ENCODE measurements around the gene KIN. TPM values are rescaled to one million over a fixed set of nuclear protein-coding genes. Genes with fewer than 3 reads are reported as not detected.
"Not testable (repeated sequence)": the region's sequence is repeated elsewhere in the genome, so short reads cannot be mapped to it uniquely, and the experiment has no call there.

The KIN gene
- total RNA-seq, 1 donor from 2014 or later = 14.2 TPM

DNA sequence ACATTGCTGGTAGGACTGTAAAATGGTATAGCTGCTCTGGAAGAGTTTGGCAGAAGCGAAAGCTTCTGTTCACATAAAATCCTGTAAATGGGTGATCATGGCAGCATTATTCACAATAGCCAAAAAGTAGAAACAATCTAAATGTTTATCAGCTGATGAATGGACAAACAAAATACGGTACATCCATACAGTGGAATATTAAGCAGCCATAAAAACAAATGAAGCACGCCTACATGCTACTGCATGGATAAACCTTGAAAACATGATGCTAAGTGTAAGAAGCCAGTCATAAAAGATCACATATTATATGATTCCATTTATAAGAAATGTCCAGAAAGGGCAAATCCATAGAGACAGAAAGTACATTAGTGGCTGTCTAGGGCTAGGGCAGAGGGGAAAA is 32.7 kb downstream of the KIN start:
- H3K27ac Mint-ChIP-seq (ENCODE audit: unreplicated experiment) = no peak overlapping the region
- no peak for DNase-seq (ENCODE audit: low spot score)

DNA sequence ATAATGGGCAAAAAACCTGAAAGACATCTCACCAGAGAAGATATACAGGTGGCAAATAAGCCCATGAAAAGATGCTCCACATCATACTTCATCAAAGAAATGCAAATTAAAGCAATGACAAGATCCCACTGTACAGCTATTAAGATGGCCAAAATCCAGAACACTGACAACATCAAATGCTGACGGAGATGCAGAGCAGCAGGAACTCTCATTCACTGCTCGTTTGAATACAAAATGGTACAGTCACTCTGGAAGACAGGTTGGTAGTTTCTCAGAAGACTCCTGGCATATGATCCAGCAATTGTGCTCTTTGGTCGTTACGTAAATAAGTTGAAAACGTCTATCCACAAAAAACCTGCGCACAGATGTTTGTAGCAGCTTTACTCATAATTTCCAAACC is 35.5 kb downstream of the KIN start:
- no peaks in the 10 kb centered on the region for H3K27me3 Mint-ChIP-seq (ENCODE audit: low read depth)
- H3K9me3 Mint-ChIP-seq (ENCODE audit: low read depth) = no peaks in the 10 kb centered on the region
- no peak overlapping the region for H3K4me3 Mint-ChIP-seq (ENCODE audit: unreplicated experiment)
- H3K4me1 Mint-ChIP-seq (ENCODE audit: low read depth) = no peaks in the 10 kb centered on the region
- H3K27ac Mint-ChIP-seq (ENCODE audit: unreplicated experiment) = no peak overlapping the region
- DNase-seq (ENCODE audit: low spot score) = no peak
- peaks cover 32% of the 10 kb centered on the region for H3K36me3 Mint-ChIP-seq (ENCODE audit: low read depth)
- TF ChIP-seq, protein P1, sequence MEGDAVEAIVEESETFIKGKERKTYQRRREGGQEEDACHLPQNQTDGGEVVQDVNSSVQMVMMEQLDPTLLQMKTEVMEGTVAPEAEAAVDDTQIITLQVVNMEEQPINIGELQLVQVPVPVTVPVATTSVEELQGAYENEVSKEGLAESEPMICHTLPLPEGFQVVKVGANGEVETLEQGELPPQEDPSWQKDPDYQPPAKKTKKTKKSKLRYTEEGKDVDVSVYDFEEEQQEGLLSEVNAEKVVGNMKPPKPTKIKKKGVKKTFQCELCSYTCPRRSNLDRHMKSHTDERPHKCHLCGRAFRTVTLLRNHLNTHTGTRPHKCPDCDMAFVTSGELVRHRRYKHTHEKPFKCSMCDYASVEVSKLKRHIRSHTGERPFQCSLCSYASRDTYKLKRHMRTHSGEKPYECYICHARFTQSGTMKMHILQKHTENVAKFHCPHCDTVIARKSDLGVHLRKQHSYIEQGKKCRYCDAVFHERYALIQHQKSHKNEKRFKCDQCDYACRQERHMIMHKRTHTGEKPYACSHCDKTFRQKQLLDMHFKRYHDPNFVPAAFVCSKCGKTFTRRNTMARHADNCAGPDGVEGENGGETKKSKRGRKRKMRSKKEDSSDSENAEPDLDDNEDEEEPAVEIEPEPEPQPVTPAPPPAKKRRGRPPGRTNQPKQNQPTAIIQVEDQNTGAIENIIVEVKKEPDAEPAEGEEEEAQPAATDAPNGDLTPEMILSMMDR (IDR thresholded peaks at IDR 0.05) = no peak

More for the DNA sequence above, 32.7 kb downstream of the KIN start:
- Mint-ChIP-seq H3K36me3 (ENCODE audit: low read depth) (peaks cover 42% of the 10 kb centered on the region), H3K4me3 (ENCODE audit: unreplicated experiment) (no peak overlapping the region), H3K9me3 (ENCODE audit: low read depth) (no peaks in the 10 kb centered on the region), H3K4me1 (ENCODE audit: low read depth) (no peaks in the 10 kb centered on the region), H3K27me3 (ENCODE audit: low read depth) (no peaks in the 10 kb centered on the region)
- TF ChIP-seq, protein P1 (IDR thresholded peaks at IDR 0.05) = no peak

DNA sequence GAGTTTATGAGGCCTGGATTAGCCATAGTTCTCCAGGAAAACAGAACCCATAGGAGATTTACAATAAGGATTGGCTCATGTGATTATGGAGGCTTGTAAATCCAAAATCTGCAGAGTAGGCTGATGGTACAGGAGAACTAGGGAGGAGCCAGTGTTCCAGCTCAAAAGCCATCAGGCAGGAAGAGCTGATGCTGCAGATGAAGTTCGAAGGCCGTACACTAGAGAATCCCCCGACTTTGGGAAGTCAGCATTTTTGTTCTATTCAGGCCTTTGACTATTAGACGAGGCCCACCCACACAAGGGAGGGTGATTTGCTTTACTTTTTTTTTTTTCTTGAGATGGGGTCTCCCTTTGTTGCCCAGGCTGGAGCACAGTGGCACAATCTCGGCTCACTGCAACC is 37.6 kb downstream of the KIN start:
- Mint-ChIP-seq H3K4me1 (ENCODE audit: low read depth) (no peaks in the 10 kb centered on the region), H3K27ac (ENCODE audit: unreplicated experiment) (no peak overlapping the region), H3K4me3 (ENCODE audit: unreplicated experiment) (no peak overlapping the region), H3K36me3 (ENCODE audit: low read depth) (peaks cover 27% of the 10 kb centered on the region), H3K27me3 (ENCODE audit: low read depth) (no peaks in the 10 kb centered on the region), H3K9me3 (ENCODE audit: low read depth) (no peaks in the 10 kb centered on the region)
- no peak for DNase-seq (ENCODE audit: low spot score)
- TF ChIP-seq, protein P1 (IDR thresholded peaks at IDR 0.05) = no peak

DNA sequence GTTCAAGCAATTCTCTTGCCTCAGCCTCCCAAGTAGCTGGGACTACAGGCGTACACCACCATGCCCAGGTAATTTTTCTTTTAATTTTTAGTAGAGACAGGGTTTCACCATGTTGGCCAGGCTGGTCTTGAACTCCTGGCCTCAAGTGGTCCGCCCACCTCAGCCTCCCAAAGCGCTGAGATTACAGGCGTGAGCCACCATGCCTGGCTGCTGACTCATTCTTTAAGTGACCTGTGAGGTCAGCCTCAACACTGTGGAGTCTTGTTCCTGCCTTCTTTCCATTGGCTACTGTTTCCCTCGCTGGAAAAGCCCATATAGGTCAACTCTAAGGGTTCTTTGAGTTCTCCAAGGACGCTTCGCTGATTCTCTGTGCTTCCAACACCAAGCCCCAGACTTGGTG is 39.2 kb downstream of the KIN start:
- not testable (repeated sequence) for H3K27me3 Mint-ChIP-seq (ENCODE audit: low read depth); H3K4me1 Mint-ChIP-seq (ENCODE audit: low read depth); H3K4me3 Mint-ChIP-seq (ENCODE audit: unreplicated experiment); DNase-seq (ENCODE audit: low spot score); H3K27ac Mint-ChIP-seq (ENCODE audit: unreplicated experiment); H3K9me3 Mint-ChIP-seq (ENCODE audit: low read depth)
- H3K36me3 Mint-ChIP-seq (ENCODE audit: low read depth) = peaks cover 18% of the 10 kb centered on the region

DNA sequence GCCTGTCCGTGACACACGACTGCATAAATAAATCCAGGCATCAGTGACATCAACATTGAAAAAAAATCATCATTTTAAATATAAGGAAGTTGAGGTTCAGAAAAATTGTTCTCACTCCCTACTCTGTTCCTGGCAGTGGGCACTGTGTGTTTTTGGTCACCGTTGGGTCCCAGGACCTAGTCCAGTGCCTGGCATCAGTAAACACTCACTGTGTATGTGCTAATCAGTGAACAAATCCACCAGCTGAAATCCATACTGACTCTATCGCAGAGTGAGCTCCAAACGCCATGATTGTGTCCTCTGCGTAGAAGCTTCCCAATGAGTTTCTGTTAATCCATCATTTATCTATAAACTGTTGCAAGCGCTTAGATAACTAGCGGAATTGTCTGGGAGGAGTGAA is 43.5 kb downstream of the KIN start:
- H3K36me3 Mint-ChIP-seq (ENCODE audit: low read depth) = no peaks in the 10 kb centered on the region
- TF ChIP-seq, protein P1 (IDR thresholded peaks at IDR 0.05) = no peak
- peaks cover 3% of the 10 kb centered on the region for H3K27me3 Mint-ChIP-seq (ENCODE audit: low read depth)
- H3K4me1 Mint-ChIP-seq (ENCODE audit: low read depth) = no peaks in the 10 kb centered on the region
- DNase-seq (ENCODE audit: low spot score) = no peak
- no peak overlapping the region for H3K27ac Mint-ChIP-seq (ENCODE audit: unreplicated experiment)
- H3K4me3 Mint-ChIP-seq (ENCODE audit: unreplicated experiment) = no peak overlapping the region
- H3K9me3 Mint-ChIP-seq (ENCODE audit: low read depth) = no peaks in the 10 kb centered on the region

DNA sequence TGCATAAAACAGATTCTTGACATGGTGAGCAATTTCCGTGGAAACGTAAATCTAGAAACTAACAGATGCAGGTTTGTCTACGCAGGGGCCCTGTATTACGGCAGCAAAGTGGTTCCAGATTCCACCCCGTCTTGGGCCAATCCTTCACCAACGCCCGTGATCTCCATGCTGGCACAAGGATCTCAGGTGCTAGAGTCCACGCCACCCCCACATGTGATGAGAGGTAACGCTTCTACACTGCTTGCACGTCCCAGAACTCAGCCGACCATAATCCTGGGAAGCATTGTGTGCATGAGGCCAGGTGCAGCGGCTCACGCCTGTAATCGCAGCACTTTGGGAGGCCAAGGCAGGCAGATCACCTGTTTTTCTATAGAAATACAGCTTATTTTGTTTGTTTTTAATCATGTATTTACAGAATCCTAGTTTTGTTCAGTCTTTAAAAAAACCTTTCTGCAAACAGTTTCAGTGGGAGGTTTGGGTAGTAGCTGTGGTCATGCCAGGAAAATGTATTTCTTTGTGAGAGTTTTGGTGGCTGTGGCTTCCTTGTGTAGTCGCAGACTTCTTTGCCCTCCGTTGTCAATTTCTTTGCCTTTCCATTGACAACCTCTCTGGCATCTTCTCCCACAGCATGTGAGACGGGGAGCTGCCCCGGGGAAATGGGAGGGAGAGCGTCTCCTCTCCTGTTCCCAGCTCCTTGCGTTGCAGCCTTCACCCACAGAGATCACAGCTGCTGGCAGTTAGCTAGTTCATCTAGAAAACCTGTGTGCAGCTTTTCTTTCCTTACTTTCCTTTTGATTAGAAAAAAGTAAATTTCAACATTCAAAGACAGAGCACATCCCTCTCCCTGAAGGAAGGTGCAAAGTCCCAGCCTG is 49.0 kb downstream of the KIN start:
- DNase-seq (ENCODE audit: low spot score) = no peak
- Mint-ChIP-seq H3K9me3 (ENCODE audit: low read depth) (no peaks in the 10 kb centered on the region), H3K4me3 (ENCODE audit: unreplicated experiment) (no peak overlapping the region), H3K27ac (ENCODE audit: unreplicated experiment) (no peak overlapping the region), H3K27me3 (ENCODE audit: low read depth) (peaks cover 3% of the 10 kb centered on the region), H3K36me3 (ENCODE audit: low read depth) (no peaks in the 10 kb centered on the region), H3K4me1 (ENCODE audit: low read depth) (no peaks in the 10 kb centered on the region)
- TF ChIP-seq, protein P1 (IDR thresholded peaks at IDR 0.05) = no peak
